ENCODE results near the gene ADAMTS2.

- TF ChIP-seq EZH2 (IDR thresholded peaks at IDR 0.05; ENCODE audit: insufficient read depth, poor library complexity, severe bottlenecking) (no peak), EZH2phosphoT487 (IDR thresholded peaks at IDR 0.05; ENCODE audit: insufficient read depth, low read depth) (no peak)
Observed at GRCh38 chr5:179089502-179089901, 255.8 kb downstream of the ADAMTS2 start.
